ENCODE data around the gene SUSD2. TPM values are rescaled to one million over a fixed set of nuclear protein-coding genes. Genes with fewer than 3 reads are reported as not detected.

The SUSD2 gene
- total and polyA plus RNA-seq, 9 of the 15 experiments (the other 6 are each of a cell fraction or from before 2014, with no cell fraction given) = 0.01 to 0.16 (median 0.04) TPM; not detected in 4

DNA sequence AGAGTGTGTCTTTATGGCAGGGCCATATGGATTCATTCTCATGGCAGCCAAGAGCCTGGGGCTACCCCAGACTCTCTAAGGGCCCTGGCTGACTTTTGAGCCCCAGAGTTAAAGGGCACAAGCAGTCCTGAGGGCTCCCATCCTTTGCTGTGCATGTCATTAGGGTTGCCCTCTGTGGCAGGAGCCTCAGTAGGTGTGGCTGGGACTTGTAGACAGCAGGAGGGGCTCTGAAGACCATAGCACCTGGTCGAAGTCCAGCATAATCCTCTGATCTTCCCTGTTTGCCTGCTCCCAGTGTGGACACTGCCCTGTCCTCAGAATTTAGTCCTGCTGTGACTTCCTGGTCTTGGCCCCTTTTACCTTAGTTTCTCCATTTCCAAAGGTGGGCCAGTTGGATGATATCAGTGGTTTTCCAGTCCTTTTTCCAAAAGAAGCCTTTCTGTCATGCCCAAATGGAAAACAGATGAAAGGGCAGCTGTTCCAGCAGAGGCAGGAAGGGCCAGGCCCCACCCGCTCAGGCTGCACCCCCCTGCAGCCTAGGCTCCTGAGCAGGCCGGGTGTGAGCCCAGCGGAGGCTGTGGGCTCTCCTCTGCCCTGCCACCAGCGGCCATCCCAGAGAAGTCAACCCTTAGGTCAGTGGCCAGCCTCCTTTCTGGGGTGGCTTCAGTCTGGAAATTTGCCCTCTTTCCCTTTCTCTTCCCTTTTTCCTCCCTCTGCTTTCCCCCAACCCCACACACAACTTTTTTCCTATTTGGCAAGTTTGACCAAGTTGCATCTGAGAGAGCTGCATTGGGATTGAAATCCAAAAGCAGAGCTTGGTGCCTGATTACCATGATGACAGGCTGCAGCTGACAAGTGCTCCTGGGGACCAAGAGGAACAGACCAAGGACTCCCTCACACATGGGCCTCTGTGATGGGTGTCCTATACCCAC, 32.8 kb upstream of the SUSD2 start:
- DNase-seq (ENCODE audit: extremely low read depth in 1 of 4, low spot score in 3 of 4) = no peak
- no peak overlapping the region for H3K9ac ChIP-seq (ENCODE audit: insufficient read depth in 1 of 2, low read depth in 2 of 2, low read length in 2 of 2)
- H3K36me3 ChIP-seq (ENCODE audit: control insufficient read depth, insufficient read depth, low read length) = peaks cover 38% of the 10 kb centered on the region; the same call in 2 of the 3 replicates
- H3K27me3 ChIP-seq (ENCODE audit: control insufficient read depth in 2 of 2, insufficient read depth in 2 of 2, low read length in 2 of 2) = no peaks in the 10 kb centered on the region
- no peak overlapping the region for H3K27ac ChIP-seq (ENCODE audit: extremely low read depth, low read depth, low read length)
- WGBS (ENCODE audit: insufficient coverage, low coverage, missing lambda C conversion rate) = 71% methylated on average over 5 of the region's 5 CpGs
- H3K4me2 ChIP-seq (ENCODE audit: insufficient read depth, low read length) = no peak overlapping the region
- no peaks in the 10 kb centered on the region; the same call in 1 of the 2 replicates for H4K20me1 ChIP-seq (replicated peaks; ENCODE audit: control insufficient read depth, insufficient read depth, low read length)
- BruUV-seq (replicated peaks) = no TSS peak
- no peaks in the 10 kb centered on the region; the same call in 2 of the 3 replicates for H3K79me2 ChIP-seq (ENCODE audit: control insufficient read depth, insufficient read depth, low read length)
- H3K9me3 ChIP-seq (replicated peaks; ENCODE audit: control insufficient read depth, insufficient read depth, low read depth, low read length) = no peaks in the 10 kb centered on the region
- H3K4me3 ChIP-seq = no peak overlapping the region
- H3K9me1 ChIP-seq (ENCODE audit: control insufficient read depth, insufficient read depth, low read length) = no peaks in the 10 kb centered on the region
- intact Hi-C loops (cut with micrococcal nuclease) = no loop called here
- ChIA-PET CTCF (ENCODE audit: low intra/inter-chr PET ratio) (no interaction called here), POLR2A (no interaction called here)
- ATAC-seq = no peak
- in situ Hi-C loops (cut with MboI) = no loop called here
- no peak for FAIRE-seq
- no peak overlapping the region for H2AFZ ChIP-seq (ENCODE audit: low read depth, low read length)
- peaks cover 9 to 18% of the 10 kb centered on the region in 2 experiments; a peak in 3 of 5 replicates for H3K4me1 ChIP-seq (replicated peaks in 1 of 2; ENCODE audit: control insufficient read depth in 2 of 2, insufficient read depth in 2 of 2, low read length in 2 of 2)
- no peak for TF ChIP-seq VEZF1 (CRISPR knock-in tag; IDR thresholded peaks at IDR 0.05)
- TF ChIP-seq RAD21 (CRISPR knock-in tag; conservative IDR thresholded peaks at IDR 0.05 in 1 of 2, IDR thresholded peaks at IDR 0.05 in 1 of 2) = no peak
- no peak for TF ChIP-seq TCF15 (CRISPR knock-in tag; IDR thresholded peaks at IDR 0.05)
- no peak for TF ChIP-seq CUX1 (CRISPR knock-in tag; IDR thresholded peaks at IDR 0.05)
- TF ChIP-seq POLR2G (IDR thresholded peaks at IDR 0.05; ENCODE audit: low read depth, low read length) = no peak
- no peak for TF ChIP-seq HNRNPLL (IDR thresholded peaks at IDR 0.05; ENCODE audit: low read depth, low read length, poor library complexity, severe bottlenecking)
- TF ChIP-seq NFE2L1 (tag; IDR thresholded peaks at IDR 0.05; ENCODE audit: borderline replicate concordance, low read depth) = no peak
- TF ChIP-seq EP300 (IDR thresholded peaks at IDR 0.05; ENCODE audit: low read length) = no peak
- TF ChIP-seq NFRKB (IDR thresholded peaks at IDR 0.05; ENCODE audit: low read depth) = no peak
- TF ChIP-seq, protein P1, sequence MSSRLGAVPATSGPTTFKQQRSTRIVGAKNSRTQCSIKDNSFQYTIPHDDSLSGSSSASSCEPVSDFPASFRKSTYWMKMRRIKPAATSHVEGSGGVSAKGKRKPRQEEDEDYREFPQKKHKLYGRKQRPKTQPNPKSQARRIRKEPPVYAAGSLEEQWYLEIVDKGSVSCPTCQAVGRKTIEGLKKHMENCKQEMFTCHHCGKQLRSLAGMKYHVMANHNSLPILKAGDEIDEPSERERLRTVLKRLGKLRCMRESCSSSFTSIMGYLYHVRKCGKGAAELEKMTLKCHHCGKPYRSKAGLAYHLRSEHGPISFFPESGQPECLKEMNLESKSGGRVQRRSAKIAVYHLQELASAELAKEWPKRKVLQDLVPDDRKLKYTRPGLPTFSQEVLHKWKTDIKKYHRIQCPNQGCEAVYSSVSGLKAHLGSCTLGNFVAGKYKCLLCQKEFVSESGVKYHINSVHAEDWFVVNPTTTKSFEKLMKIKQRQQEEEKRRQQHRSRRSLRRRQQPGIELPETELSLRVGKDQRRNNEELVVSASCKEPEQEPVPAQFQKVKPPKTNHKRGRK (tag; IDR thresholded peaks at IDR 0.05) = no peak
- TF ChIP-seq SRSF3 (IDR thresholded peaks at IDR 0.05; ENCODE audit: insufficient read depth, low read length) = no peak
